ENCODE results near the gene FCHSD2.

GRCh38 chr11:73124800-73125199, 17.3 kb downstream of the FCHSD2 start:
- TF ChIP-seq CTCF (conservative IDR thresholded peaks at IDR 0.05) (no peak), EZH2 (IDR thresholded peaks at IDR 0.05; ENCODE audit: low read depth) (no peak)

All from PC-9 (cell line).